T-helper 1 cell treated with Interleukin-12 subunit alpha and Interleukin-12 subunit beta and Interleukin-4 antibody, amounts not matched to agents 30 ng/mL and 1 ng/mL, for 36 hours (primary cell): Measurements from ENCODE around the gene TRDN. TPM values are rescaled to one million over a fixed set of nuclear protein-coding genes. Genes with fewer than 3 reads are reported as not detected.

Experiments used
- intact Hi-C: fragments of 100-400 bp; cut with micrococcal nuclease; formaldehyde crosslinking; loops from one replicate; pipeline ENCODE4 v1.15.1; 2024
- total RNA-seq: library from RNA; stranded (reverse); gene quantifications from 2 replicates; pipeline ENCODE4 v1.2.3, GENCODE V29; 2022

TRDN gene
- total RNA-seq, 1 donor from 2014 or later: not detected

- intact Hi-C loops: loop anchor here (5.0 kb wide), 1 partner anchor 1696 kb away; no protein-coding TSS in a partner anchor
Measured at GRCh38 chr6:123415844-123416468, 220.8 kb downstream of the TRDN start.

- intact Hi-C loops: no loop called here
Measured at GRCh38 chr6:123404975-123405374, 231.8 kb downstream of the TRDN start.

- intact Hi-C loops: no loop called here
Measured at GRCh38 chr6:123402052-123402451, 234.7 kb downstream of the TRDN start.

- intact Hi-C loops: no loop called here
Measured at GRCh38 chr6:123398072-123398471, 238.7 kb downstream of the TRDN start.

- intact Hi-C loops: no loop called here
Measured at GRCh38 chr6:123393331-123393730, 243.4 kb downstream of the TRDN start.

GRCh38 chr6:123383718-123384117 lies 253.0 kb downstream of the TRDN start:
- intact Hi-C loops: no loop called here

GRCh38 chr6:123380257-123380656 lies 256.5 kb downstream of the TRDN start:
- intact Hi-C loops: no loop called here

- intact Hi-C loops: no loop called here
Measured at GRCh38 chr6:123372737-123373136, 264.0 kb downstream of the TRDN start.

- intact Hi-C loops: no loop called here
Measured at GRCh38 chr6:123363912-123364311, 272.8 kb downstream of the TRDN start.

- intact Hi-C loops: no loop called here
Measured at GRCh38 chr6:123360359-123360758, 276.4 kb downstream of the TRDN start.

- intact Hi-C loops: no loop called here
Measured at GRCh38 chr6:123352705-123353104, 284.0 kb downstream of the TRDN start.

GRCh38 chr6:123352279-123352678 lies 284.5 kb downstream of the TRDN start:
- intact Hi-C loops: no loop called here

GRCh38 chr6:123343836-123344235 lies 292.9 kb downstream of the TRDN start:
- intact Hi-C loops: no loop called here

GRCh38 chr6:123338394-123338793 lies 298.4 kb downstream of the TRDN start:
- intact Hi-C loops: no loop called here

- intact Hi-C loops: no loop called here
Measured at GRCh38 chr6:123333000-123333756, 303.6 kb downstream of the TRDN start.

GRCh38 chr6:123332070-123332469 lies 304.7 kb downstream of the TRDN start:
- intact Hi-C loops: no loop called here

- intact Hi-C loops: no loop called here
Measured at GRCh38 chr6:123329337-123329736, 307.4 kb downstream of the TRDN start.

GRCh38 chr6:123323452-123324329 lies 313.1 kb downstream of the TRDN start:
- intact Hi-C loops: no loop called here

GRCh38 chr6:123321020-123321419 lies 315.7 kb downstream of the TRDN start:
- intact Hi-C loops: no loop called here

GRCh38 chr6:123316733-123317323 lies 319.9 kb downstream of the TRDN start:
- intact Hi-C loops: loop anchor here (1.0 to 10.0 kb wide), 4 partner anchors 370 to 822 kb away; no protein-coding TSS in a partner anchor

- intact Hi-C loops: loop anchor here (10.0 kb wide), 1 partner anchor 820 kb away; no protein-coding TSS in a partner anchor
Measured at GRCh38 chr6:123314459-123314858, 322.3 kb downstream of the TRDN start.
